ENCODE measurements around the gene TADA2B.
"Not testable (repeated sequence)": the region's sequence is repeated elsewhere in the genome, so short reads cannot be mapped to it uniquely, and the experiment has no call there.

The TADA2B gene

GRCh38 chr4:7078025-7078424 is 34.9 kb downstream of the TADA2B start:
- DNase-seq: no peak

- DNase-seq: not testable (repeated sequence)
Measured at GRCh38 chr4:7079483-7079882, 36.3 kb downstream of the TADA2B start.

- not testable (repeated sequence) for DNase-seq
Measured at GRCh38 chr4:7079909-7080308, 36.7 kb downstream of the TADA2B start.

- DNase-seq: no peak
Measured at GRCh38 chr4:7083597-7084563, 40.7 kb downstream of the TADA2B start.

DNA sequence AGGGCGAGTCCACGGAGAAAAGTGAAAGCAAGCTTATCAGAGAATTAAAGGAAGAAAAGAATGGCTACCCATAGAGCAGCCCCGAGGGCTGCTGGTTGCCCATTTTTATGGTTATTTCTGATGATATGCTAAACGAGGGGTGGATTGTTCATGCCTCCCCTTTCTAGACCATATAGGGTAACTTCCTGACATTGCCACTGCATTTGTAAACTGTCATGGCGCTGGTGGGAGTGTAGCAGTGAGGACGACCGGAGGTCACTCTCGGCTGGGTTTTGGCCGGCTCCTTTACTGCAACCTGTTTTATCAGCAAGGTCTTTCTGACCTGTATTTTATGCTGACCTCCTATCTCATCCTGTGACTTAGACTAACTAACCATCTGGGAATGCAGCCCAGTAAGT is 41.4 kb downstream of the TADA2B start:
- not testable (repeated sequence) for DNase-seq

DNA sequence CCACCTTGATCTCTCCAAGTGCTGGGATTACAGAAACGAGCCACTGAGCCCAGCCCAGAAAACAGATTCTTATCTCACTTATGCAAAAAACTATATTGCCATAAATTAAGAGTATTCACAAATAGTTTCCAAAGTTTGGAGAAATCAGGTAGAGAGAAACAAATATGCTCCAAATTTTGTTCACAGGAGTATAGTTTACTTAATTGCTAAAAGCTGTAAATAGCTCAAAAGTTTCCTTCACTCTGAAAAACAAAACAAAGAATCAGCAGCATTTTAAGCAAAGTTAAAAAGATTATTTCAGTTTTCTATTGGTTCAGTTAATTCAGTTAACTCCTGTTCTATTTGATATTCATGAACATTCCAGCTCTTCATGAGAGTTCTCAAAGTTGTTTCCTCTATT is 43.2 kb downstream of the TADA2B start:
- no peak for DNase-seq

DNA sequence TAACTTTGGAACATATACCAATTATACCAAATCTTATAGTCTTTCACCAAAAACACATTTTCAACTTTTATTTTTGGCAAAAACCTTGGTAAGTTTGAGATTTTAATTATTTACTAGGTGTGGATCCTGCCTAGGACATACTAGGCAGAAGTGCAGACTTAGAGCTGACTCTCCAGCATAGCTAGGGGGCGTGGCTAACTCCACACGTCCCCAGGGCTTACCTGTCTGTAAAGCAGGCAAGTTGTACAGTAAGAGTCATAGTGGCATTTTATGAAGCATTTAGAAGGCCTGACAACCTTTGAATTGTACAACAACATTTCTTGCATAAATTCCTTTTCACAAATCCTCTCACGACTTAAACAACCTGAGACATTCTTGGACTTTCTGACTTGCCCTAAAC is 43.9 kb downstream of the TADA2B start:
- no peak for DNase-seq

DNA sequence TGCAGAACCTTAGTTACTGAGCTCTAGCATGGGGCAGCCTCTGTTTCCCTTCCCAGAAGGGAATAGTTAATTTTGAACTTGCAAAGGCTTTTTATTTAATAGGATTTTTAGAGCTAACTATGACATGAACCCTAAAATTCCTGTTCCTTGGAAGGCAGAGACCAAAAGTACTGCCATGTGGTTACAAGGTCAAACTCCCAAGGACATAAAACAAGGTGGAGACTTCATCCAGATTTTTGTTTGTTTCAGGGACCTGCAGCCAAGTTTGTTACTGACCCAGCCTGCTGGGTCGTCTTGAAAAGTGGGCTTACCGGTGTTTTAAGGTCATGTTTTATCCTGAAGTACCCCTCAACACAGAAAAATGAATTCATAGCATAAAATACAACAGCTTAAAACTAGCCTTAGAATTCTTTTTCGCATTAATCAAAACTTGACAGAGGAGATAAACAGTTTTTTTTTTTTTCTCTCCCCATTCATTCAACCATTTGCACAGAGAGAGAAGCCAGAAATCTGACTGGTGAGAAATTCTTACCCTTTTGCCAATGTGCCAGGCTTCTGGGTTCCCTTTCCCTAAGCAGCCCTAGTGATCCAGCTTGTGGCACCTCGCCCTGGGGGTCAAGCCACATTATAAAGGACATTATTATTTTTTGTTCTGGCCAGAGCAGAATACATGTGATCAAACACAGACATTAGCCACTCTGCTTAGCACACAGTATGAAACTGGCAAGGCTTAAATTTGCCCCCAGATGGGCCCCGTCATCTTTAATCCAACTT is 46.2 kb downstream of the TADA2B start:
- DNase-seq: peak in 1 of 51 donors; percentile 9

GRCh38 chr4:7092026-7092425 is 48.9 kb downstream of the TADA2B start:
- no peak for DNase-seq

GRCh38 chr4:7094916-7095315 is 51.7 kb downstream of the TADA2B start:
- no peak for DNase-seq

DNA sequence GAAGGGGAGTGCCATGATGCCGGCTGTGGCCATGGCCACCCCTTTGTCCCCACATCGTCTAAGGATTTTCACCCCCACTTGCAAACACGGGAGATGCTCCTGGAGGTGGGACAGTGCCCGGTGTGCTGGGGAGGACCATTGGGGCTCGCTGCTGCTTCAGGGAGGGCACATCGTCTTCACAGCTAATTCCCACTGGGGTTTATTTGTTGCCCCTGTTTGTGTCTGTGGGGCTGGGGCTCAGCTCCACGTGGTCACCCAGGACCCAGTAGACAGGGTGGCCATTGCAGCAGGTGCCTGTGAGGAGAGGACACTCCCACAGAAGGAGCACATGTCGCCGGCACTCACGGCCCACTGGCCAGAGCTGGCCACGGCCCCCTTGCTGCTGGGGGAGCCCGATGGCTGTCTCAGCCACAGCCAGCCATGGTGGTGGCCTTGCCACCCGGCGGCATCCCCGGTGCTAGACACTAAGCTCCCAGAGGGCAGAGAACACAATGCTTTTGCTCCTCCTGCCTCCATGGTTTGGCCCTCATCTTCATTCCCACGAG is 52.5 kb downstream of the TADA2B start:
- no peak for DNase-seq

GRCh38 chr4:7096236-7096635 is 53.1 kb downstream of the TADA2B start:
- DNase-seq: no peak

- peak in 50 of 51 donors; percentile 6 to 86 (median 62) for DNase-seq
Measured at GRCh38 chr4:7101692-7102515, 58.7 kb downstream of the TADA2B start.

GRCh38 chr4:7102516-7102909 is 59.3 kb downstream of the TADA2B start:
- not testable (repeated sequence) for DNase-seq

- DNase-seq: peak; percentile 23 to 93 (median 78)
Measured at GRCh38 chr4:7103031-7103606, 59.9 kb downstream of the TADA2B start.

- peak in 36 of 51 donors; percentile 52 to 91 (median 73) for DNase-seq
Measured at GRCh38 chr4:7103607-7104365, 60.6 kb downstream of the TADA2B start.

- no peak for DNase-seq
Measured at GRCh38 chr4:7104366-7105031, 61.3 kb downstream of the TADA2B start.

- DNase-seq: no peak
Measured at GRCh38 chr4:7105276-7105675, 62.1 kb downstream of the TADA2B start.

- no peak for DNase-seq
Measured at GRCh38 chr4:7107166-7107905, 64.2 kb downstream of the TADA2B start.
